ENCODE results near the gene DNAJA4. TPM values are rescaled to one million over a fixed set of nuclear protein-coding genes. Genes with fewer than 3 reads are reported as not detected.

Gene DNAJA4
- total RNA-seq (2014; rRNA removed) (1.3 and 5.4 TPM in 2 replicates), Bru-seq, nascent RNA (percentile 36 among the genes with signal in this experiment), BruChase-seq, experiment 1, labeled RNA remaining after a 6-hour chase (percentile 43 among the genes with signal in this experiment), BruChase-seq, experiment 2, labeled RNA remaining after a 2-hour chase (percentile 37 among the genes with signal in this experiment)
- long read RNA-seq, partial matches to known transcripts = 0 of 4 reads
- long read RNA-seq, other reads (novel, unspliced or antisense) = 1 of 4 reads

DNA sequence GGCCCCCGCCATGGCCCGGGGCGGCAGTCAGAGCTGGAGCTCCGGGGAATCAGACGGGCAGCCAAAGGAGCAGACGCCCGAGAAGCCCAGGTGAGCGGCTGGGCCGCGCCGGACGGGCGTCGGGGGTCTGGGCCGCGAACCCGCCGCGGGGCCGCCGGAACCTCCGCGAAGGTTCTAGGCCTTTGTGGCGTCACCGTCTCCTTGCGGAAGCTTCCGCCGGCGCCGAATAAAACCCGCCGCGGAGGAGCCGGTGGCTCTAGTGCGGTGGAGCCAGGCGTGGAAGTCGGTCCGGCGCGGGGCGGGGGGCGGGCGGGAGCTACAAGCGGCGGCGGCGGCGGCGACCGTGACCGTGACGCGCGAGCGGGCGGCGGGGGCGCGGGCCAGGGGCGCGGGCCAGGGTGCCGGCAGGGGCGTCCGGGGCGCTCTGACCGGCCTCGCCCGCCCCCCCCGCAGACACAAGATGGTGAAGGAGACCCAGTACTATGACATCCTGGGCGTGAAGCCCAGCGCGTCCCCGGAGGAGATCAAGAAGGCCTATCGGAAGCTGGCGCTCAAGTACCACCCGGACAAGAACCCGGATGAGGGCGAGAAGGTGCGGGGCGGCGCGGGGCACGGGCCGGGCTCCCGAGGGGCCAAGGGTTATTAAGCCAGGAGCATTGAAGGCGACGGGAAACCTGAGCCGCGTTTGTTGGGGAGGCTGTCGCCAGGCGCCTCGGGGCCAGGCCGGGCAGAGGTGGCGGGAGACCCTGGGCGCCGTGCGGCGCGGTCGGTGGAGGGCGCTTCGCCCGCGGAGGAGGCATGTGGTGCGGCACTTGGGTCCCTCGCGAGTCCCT lies at the start of gene DNAJA4:
Gene DNAJA4, plus strand, starts transcription at position 259 of the 833 bp plus-strand sequence. Its CDS starts 202 bp downstream, at position 461.
- H3K4me1 ChIP-seq (ENCODE audit: insufficient read depth, low read length) = peaks cover 22% of the 10 kb centered on the region
- peaks cover 8% of the 10 kb centered on the region for H3K27me3 ChIP-seq (ENCODE audit: low read length)
- peak within 1 kb of the TSS; percentile 68 for H3K4me3 ChIP-seq (ENCODE audit: low read length)
- ChIA-PET CTCF (no interaction called here), POLR2A (ENCODE audit: unreplicated experiment) (no interaction called here)
- H3F3A ChIP-seq (ENCODE audit: low read length, unreplicated experiment) = no peaks in the 10 kb centered on the region
- DNase-seq = no peak
- H2AFZ ChIP-seq (ENCODE audit: low read length) = peak within 1 kb of the TSS; percentile 95
- no peak for TF ChIP-seq EZH2 (IDR thresholded peaks at IDR 0.05; ENCODE audit: low read length, unreplicated experiment)
- TF ChIP-seq EZH2phosphoT487 (IDR thresholded peaks at IDR 0.05; ENCODE audit: borderline replicate concordance, low read length) = no peak
- TF ChIP-seq, protein P1, sequence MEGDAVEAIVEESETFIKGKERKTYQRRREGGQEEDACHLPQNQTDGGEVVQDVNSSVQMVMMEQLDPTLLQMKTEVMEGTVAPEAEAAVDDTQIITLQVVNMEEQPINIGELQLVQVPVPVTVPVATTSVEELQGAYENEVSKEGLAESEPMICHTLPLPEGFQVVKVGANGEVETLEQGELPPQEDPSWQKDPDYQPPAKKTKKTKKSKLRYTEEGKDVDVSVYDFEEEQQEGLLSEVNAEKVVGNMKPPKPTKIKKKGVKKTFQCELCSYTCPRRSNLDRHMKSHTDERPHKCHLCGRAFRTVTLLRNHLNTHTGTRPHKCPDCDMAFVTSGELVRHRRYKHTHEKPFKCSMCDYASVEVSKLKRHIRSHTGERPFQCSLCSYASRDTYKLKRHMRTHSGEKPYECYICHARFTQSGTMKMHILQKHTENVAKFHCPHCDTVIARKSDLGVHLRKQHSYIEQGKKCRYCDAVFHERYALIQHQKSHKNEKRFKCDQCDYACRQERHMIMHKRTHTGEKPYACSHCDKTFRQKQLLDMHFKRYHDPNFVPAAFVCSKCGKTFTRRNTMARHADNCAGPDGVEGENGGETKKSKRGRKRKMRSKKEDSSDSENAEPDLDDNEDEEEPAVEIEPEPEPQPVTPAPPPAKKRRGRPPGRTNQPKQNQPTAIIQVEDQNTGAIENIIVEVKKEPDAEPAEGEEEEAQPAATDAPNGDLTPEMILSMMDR (conservative IDR thresholded peaks at IDR 0.05; ENCODE audit: low read depth, low read length) = no peak
- H3K27ac ChIP-seq (ENCODE audit: low read length) = no peak within 1 kb of the TSS
- peak within 1 kb of the TSS; percentile 89 for H3K4me2 ChIP-seq (ENCODE audit: low read length)
- no peaks in the 10 kb centered on the region for H3K9me3 ChIP-seq (ENCODE audit: low read length)
- H3K79me2 ChIP-seq (ENCODE audit: low read length) = no peaks in the 10 kb centered on the region
- no peaks in the 10 kb centered on the region for H4K20me1 ChIP-seq (ENCODE audit: low read length)
- H3K36me3 ChIP-seq (ENCODE audit: low read depth, low read length) = no peaks in the 10 kb centered on the region
- peak within 1 kb of the TSS; percentile 40 for H3K9ac ChIP-seq (ENCODE audit: low read length)
- no TSS peak for BruUV-seq (replicated peaks)
- intact Hi-C loops (cut with micrococcal nuclease) = no loop called here
- ATAC-seq = peak; percentile 27; the same call in 1 of the 2 replicates
- H3K9me2 ChIP-seq (replicated peaks; ENCODE audit: low read length) = no peaks in the 10 kb centered on the region

DNA sequence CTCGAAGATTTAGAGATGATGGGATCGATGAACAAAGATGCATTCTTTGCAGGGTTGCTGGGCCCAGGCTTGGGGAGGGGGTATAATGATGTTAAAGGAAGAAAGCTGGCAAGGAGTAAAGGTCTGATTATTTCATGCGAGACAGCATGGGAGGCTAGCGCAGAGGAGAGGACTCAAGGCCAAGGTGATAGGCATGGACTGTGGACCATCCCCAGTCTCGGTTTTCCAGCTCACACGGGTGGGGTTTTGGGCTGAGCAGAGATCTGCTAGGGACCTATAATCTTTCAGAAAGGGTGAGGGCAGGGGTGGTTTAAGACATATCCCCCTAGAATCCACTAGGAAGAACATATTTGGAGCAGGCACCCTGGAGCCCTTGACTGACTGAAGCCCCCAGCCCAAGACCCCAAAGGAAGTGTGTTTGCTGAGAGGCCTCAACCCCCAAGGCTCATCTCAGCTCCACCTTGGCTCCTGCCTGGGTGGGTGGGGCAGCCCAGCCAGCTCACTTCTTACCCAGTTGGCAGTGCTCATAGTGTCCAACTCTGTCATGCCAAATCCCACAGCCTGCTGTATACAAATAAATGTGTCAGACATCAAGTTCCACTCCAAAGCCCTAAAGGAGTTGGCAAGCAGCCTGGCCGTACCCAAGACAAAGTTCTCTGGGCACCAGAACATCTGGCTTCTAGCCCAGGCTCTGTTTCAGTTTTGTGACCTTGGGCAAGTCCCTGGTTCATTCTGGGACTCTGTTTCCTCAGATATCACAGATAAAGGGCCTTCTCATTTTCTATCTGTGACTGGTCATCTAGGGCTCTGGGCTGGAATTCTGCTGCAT lies 47.9 kb upstream of the DNAJA4 start:
- no TSS peak for BruUV-seq (replicated peaks)
- H3K9me3 ChIP-seq (ENCODE audit: low read length) = no peaks in the 10 kb centered on the region
- no peaks in the 10 kb centered on the region for H3K36me3 ChIP-seq (ENCODE audit: low read depth, low read length)
- DNase-seq (peak; percentile 98), ATAC-seq (peak; percentile 67)
- H3K27ac ChIP-seq (ENCODE audit: low read length) = no peak overlapping the region
- H3K79me2 ChIP-seq (ENCODE audit: low read length) = no peaks in the 10 kb centered on the region
- ChIA-PET POLR2A (ENCODE audit: unreplicated experiment) (interaction anchor here (0.7 kb wide), 1 partner anchor 99 kb away, joined by 6 read pairs; no protein-coding TSS in a partner anchor), CTCF (interaction anchor here (0.5 kb wide), 1 partner anchor 67 kb away, joined by 3 read pairs; no protein-coding TSS in a partner anchor)
- H3K27me3 ChIP-seq (ENCODE audit: low read length) = no peaks in the 10 kb centered on the region
- no peak overlapping the region for H3K4me3 ChIP-seq (ENCODE audit: low read length)
- H3K4me1 ChIP-seq (ENCODE audit: insufficient read depth, low read length) = peaks cover 49% of the 10 kb centered on the region
- no peaks in the 10 kb centered on the region for H3F3A ChIP-seq (ENCODE audit: low read length, unreplicated experiment)
- peak overlapping the region; percentile 52 for H3K4me2 ChIP-seq (ENCODE audit: low read length)
- H4K20me1 ChIP-seq (ENCODE audit: low read length) = no peaks in the 10 kb centered on the region
- TF ChIP-seq EZH2 (IDR thresholded peaks at IDR 0.05; ENCODE audit: low read length, unreplicated experiment) (no peak), EZH2phosphoT487 (IDR thresholded peaks at IDR 0.05; ENCODE audit: borderline replicate concordance, low read length) (no peak)
- TF ChIP-seq, protein P1 (conservative IDR thresholded peaks at IDR 0.05; ENCODE audit: low read depth, low read length) = no peak
- no peak overlapping the region for H2AFZ ChIP-seq (ENCODE audit: low read length)
- intact Hi-C loops (cut with micrococcal nuclease) = no loop called here
- H3K9ac ChIP-seq (ENCODE audit: low read length) = no peak overlapping the region
- H3K9me2 ChIP-seq (replicated peaks; ENCODE audit: low read length) = no peaks in the 10 kb centered on the region
